Astrocyte (in vitro differentiated cells and primary cell): ENCODE data around the gene PPFIA1.

ENCODE experiments used
- CTCF ChIP-seq: IDR thresholded peaks from 2 replicates; pipeline ENCODE4 v1.5.1; 2011; ENCODE audit warnings: low read depth, mild to moderate bottlenecking, inconsistent platforms, low read length, moderate library complexity; ENCODE audit not compliant: insufficient read depth
- EZH2 ChIP-seq: IDR thresholded peaks from 2 replicates; pipeline ENCODE4 v1.6.1; 2012; ENCODE audit warnings: mild to moderate bottlenecking, low read length, inconsistent platforms; ENCODE audit not compliant: insufficient read depth

GRCh38 chr11:70288721-70289120, 18.2 kb downstream of the PPFIA1 start:
- TF ChIP-seq CTCF (no peak), EZH2 (no peak)
